Ascending aorta (tissue), 2 donors: Measurements from ENCODE around the gene DOCK9. TPM values are rescaled to one million over a fixed set of nuclear protein-coding genes. Genes with fewer than 3 reads are reported as not detected.

Source experiments
- DNase-seq, 2 donors: peaks; one replicate each; pipeline ENCODE4 v3.0.0-alpha.2; 2019; ENCODE audit warnings: low spot score in 2 of 2
- H3K27ac ChIP-seq, 2 donors: fragments of 200-600 bp; sonication (generic); one replicate each; pipeline ENCODE4 v1.5.1; 2016 to 2017; ENCODE audit warnings: mild to moderate bottlenecking in 1 of 2
- H3K27me3 ChIP-seq: fragments of 200-600 bp; sonication (generic); one replicate; pipeline ENCODE4 v1.5.1; 2017
- H3K36me3 ChIP-seq, 2 donors: fragments of 200-600 bp; sonication (generic); one replicate each; pipeline ENCODE4 v1.5.1; 2016
- H3K4me1 ChIP-seq, 2 donors: fragments of 200-600 bp; sonication (generic); one replicate each; pipeline ENCODE4 v1.5.1; 2016 to 2017; ENCODE audit warnings: mild to moderate bottlenecking in 1 of 2
- H3K4me3 ChIP-seq, 2 donors: fragments of 200-600 bp; sonication (generic); one replicate each; pipeline ENCODE4 v1.5.1; 2016 to 2017; ENCODE audit warnings: mild to moderate bottlenecking in 1 of 2
- H3K9me3 ChIP-seq, 2 donors: fragments of 200-600 bp; sonication (generic); one replicate each; pipeline ENCODE4 v1.5.1; 2016
- CTCF ChIP-seq, 3 experiments: fragments of 200-600 bp in 2 of 3; fragments of 450-650 bp in 1 of 3; sonication (generic) in 2 of 3; IDR thresholded peaks; one replicate each; pipeline ENCODE4 v1.5.1; 2016 to 2019; ENCODE audit warnings: antibody characterized with exemption in 3 of 3, mild to moderate bottlenecking in 1 of 3, moderate library complexity in 1 of 3
- intact Hi-C: fragments of 100-400 bp; cut with DNase I; formaldehyde crosslinking; loops from one replicate; pipeline ENCODE4 v1.15.1; 2023
- total RNA-seq: library from RNA; depleted of rRNA; stranded (reverse); fragments of >200 nt; gene quantifications from one replicate; pipeline ENCODE4 v1.1.0, GENCODE V29; 2016

The DOCK9 gene
- total RNA-seq, 1 donor from 2014 or later, result 88.2 TPM

GRCh38 chr13:98783856-98784478 is 193.9 kb downstream of the DOCK9 start:
- Histone ChIP-seq H3K9me3 (no peaks in the 10 kb centered on the region), H3K27ac (no peak overlapping the region), H3K4me1 (no peaks in the 10 kb centered on the region), H3K27me3 (no peaks in the 10 kb centered on the region), H3K4me3 (no peak overlapping the region), H3K36me3 (no peaks in the 10 kb centered on the region)
- no peak for DNase-seq
- intact Hi-C loops, result no loop called here
- TF ChIP-seq CTCF (IDR thresholded peaks at IDR 0.05), result no peak

GRCh38 chr13:98782654-98783053 is 195.2 kb downstream of the DOCK9 start:
- no peak overlapping the region for H3K4me3 ChIP-seq
- H3K36me3 ChIP-seq, result no peaks in the 10 kb centered on the region
- no peaks in the 10 kb centered on the region for H3K4me1 ChIP-seq
- no peak overlapping the region for H3K27ac ChIP-seq
- no peak for TF ChIP-seq CTCF (IDR thresholded peaks at IDR 0.05)
- intact Hi-C loops, result no loop called here
- no peak for DNase-seq
- H3K9me3 ChIP-seq, result no peaks in the 10 kb centered on the region
- no peaks in the 10 kb centered on the region for H3K27me3 ChIP-seq

GRCh38 chr13:98781905-98782304 is 196.0 kb downstream of the DOCK9 start:
- Histone ChIP-seq H3K9me3 (no peaks in the 10 kb centered on the region), H3K4me1 (no peaks in the 10 kb centered on the region), H3K27me3 (no peaks in the 10 kb centered on the region), H3K27ac (no peak overlapping the region), H3K36me3 (no peaks in the 10 kb centered on the region), H3K4me3 (no peak overlapping the region)
- no peak for DNase-seq
- TF ChIP-seq CTCF (IDR thresholded peaks at IDR 0.05), result no peak
- intact Hi-C loops, result no loop called here

GRCh38 chr13:98781470-98781869 is 196.4 kb downstream of the DOCK9 start:
- Histone ChIP-seq H3K36me3 (no peaks in the 10 kb centered on the region), H3K4me1 (no peaks in the 10 kb centered on the region), H3K4me3 (no peak overlapping the region), H3K27me3 (no peaks in the 10 kb centered on the region), H3K9me3 (no peaks in the 10 kb centered on the region), H3K27ac (no peak overlapping the region)
- DNase-seq, result no peak
- intact Hi-C loops, result no loop called here
- no peak for TF ChIP-seq CTCF (IDR thresholded peaks at IDR 0.05)

GRCh38 chr13:98781045-98781444 is 196.8 kb downstream of the DOCK9 start:
- Histone ChIP-seq H3K4me3 (no peak overlapping the region), H3K27ac (no peak overlapping the region), H3K4me1 (no peaks in the 10 kb centered on the region), H3K36me3 (no peaks in the 10 kb centered on the region), H3K9me3 (no peaks in the 10 kb centered on the region), H3K27me3 (no peaks in the 10 kb centered on the region)
- intact Hi-C loops, result no loop called here
- TF ChIP-seq CTCF (IDR thresholded peaks at IDR 0.05), result no peak
- DNase-seq, result no peak

GRCh38 chr13:98780451-98780850 is 197.4 kb downstream of the DOCK9 start:
- no peaks in the 10 kb centered on the region for H3K27me3 ChIP-seq
- DNase-seq, result no peak
- H3K27ac ChIP-seq, result no peak overlapping the region
- intact Hi-C loops, result no loop called here
- H3K36me3 ChIP-seq, result no peaks in the 10 kb centered on the region
- no peak overlapping the region for H3K4me3 ChIP-seq
- no peak for TF ChIP-seq CTCF (IDR thresholded peaks at IDR 0.05)
- no peaks in the 10 kb centered on the region for H3K4me1 ChIP-seq
- no peaks in the 10 kb centered on the region for H3K9me3 ChIP-seq
